SU-DHL-6 (cell line): Measurements from ENCODE around the gene PLIN4.

ENCODE experiments used
- H2AFZ ChIP-seq: fragments of 200-600 bp; sonication (generic); 2 replicates; pipeline ENCODE4 v1.6.1; 2014; ENCODE audit warnings: low read depth, mild to moderate bottlenecking, moderate library complexity, mixed read lengths, antibody characterized with exemption, low read length; ENCODE audit not compliant: severe bottlenecking
- H3F3A ChIP-seq: fragments of 200-600 bp; shearing (Covaris generic); 2 replicates; pipeline ENCODE4 v1.6.0; 2016; ENCODE audit warnings: antibody characterized with exemption, mild to moderate bottlenecking; ENCODE audit not compliant: insufficient read depth
- H3K27ac ChIP-seq: fragments of 200-600 bp; sonication (generic); 2 replicates; pipeline ENCODE4 v1.5.1; 2016; ENCODE audit warnings: low read depth, mild to moderate bottlenecking, low read length, moderate library complexity, mixed read lengths
- H3K27me3 ChIP-seq: fragments of 200-600 bp; sonication (generic), shearing (Covaris generic); 2 replicates; pipeline ENCODE4 v1.6.0; 2014; ENCODE audit warnings: mild to moderate bottlenecking, low read length
- H3K36me3 ChIP-seq: fragments of 200-600 bp; sonication (generic); 2 replicates; pipeline ENCODE4 v1.6.1; 2014; ENCODE audit warnings: mild to moderate bottlenecking, low read length, mixed read lengths
- H3K4me2 ChIP-seq: fragments of 300-600, 200-600 bp; shearing (Covaris generic), sonication (generic); 2 replicates; pipeline ENCODE4 v1.6.0; 2014; ENCODE audit warnings: low read length, low read depth, mild to moderate bottlenecking; ENCODE audit not compliant: poor library complexity, severe bottlenecking
- H3K4me3 ChIP-seq: fragments of 200-600 bp; sonication (generic); 2 replicates; pipeline ENCODE4 v1.5.1; 2014; ENCODE audit warnings: antibody characterized with exemption, low read length, mild to moderate bottlenecking, mixed read lengths; ENCODE audit not compliant: insufficient read depth, poor library complexity, severe bottlenecking
- H3K79me2 ChIP-seq: fragments of 200-600 bp; sonication (generic); 2 replicates; pipeline ENCODE4 v1.6.1; 2014; ENCODE audit warnings: mild to moderate bottlenecking, low read length, moderate library complexity; ENCODE audit not compliant: insufficient read depth
- H3K9ac ChIP-seq: fragments of 200-600 bp; sonication (generic); 2 replicates; pipeline ENCODE4 v1.7.0; 2014; ENCODE audit warnings: mild to moderate bottlenecking, low read length
- H3K9me2 ChIP-seq: fragments of 200-600 bp; sonication (generic); replicated peaks from 2 replicates; pipeline ENCODE4 v1.6.1; 2014; ENCODE audit warnings: low read length; ENCODE audit not compliant: insufficient read depth
- H3K9me3 ChIP-seq: fragments of 200-600 bp; sonication (generic); 2 replicates; pipeline ENCODE4 v1.6.1; 2014; ENCODE audit warnings: low read length, mixed read lengths; ENCODE audit not compliant: insufficient read depth
- H4K20me1 ChIP-seq: fragments of 200-600 bp; sonication (generic); 2 replicates; pipeline ENCODE4 v1.6.1; 2014; ENCODE audit warnings: low read depth, mild to moderate bottlenecking, antibody characterized with exemption, low read length, moderate library complexity, mixed read lengths
- CTCF ChIP-seq: fragments of 200-600 bp; sonication (generic); IDR thresholded peaks from one replicate; pipeline ENCODE4 v1.5.1; 2017; ENCODE audit warnings: antibody characterized with exemption, mild to moderate bottlenecking, low read length, moderate library complexity; ENCODE audit not compliant: insufficient read depth, poor library complexity, severe bottlenecking
- EZH2phosphoT487 ChIP-seq: fragments of 200-600 bp; sonication (generic), shearing (Covaris generic); conservative IDR thresholded peaks from 2 replicates; pipeline ENCODE4 v1.6.1; 2018; ENCODE audit warnings: mild to moderate bottlenecking, antibody characterized with exemption, low read length, moderate library complexity, mixed read lengths

The PLIN4 gene

DNA sequence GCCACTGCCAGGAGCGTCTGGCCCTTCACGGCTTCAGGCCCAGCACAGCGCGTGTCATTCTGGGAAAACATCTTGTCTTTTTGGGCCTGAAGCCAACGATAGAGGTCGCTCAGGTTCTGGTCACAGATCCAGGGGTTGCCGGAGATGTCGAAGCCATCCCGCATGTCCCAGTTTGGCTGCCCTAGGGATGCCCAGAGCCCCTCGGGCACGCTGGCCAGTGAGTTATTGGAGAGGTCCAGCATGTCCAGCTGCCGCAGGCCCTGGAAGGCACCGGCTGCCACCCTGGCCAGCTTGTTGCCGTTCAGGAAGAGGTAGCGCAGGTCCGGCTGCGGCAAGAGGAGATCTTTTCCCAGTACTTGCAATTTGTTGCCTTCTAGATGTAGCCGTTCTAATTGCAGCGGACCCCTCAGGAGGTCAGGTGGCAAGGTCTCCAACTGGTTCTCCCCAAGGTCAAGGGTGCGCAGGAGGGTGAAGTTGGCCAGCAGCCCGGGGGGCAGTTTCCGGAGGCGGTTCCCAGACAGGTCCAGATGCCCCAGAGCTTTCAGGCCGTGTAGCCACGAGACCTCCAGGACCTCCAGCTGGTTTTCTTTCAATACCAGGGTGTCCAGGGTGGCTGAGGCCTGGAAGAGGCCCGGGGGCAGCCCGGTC, 19.8 kb upstream of the PLIN4 start:
- H3K27me3 ChIP-seq = no peaks in the 10 kb centered on the region
- no peak overlapping the region for H3K27ac ChIP-seq
- no peaks in the 10 kb centered on the region for H3K9me3 ChIP-seq
- H3K36me3 ChIP-seq = no peaks in the 10 kb centered on the region
- no peaks in the 10 kb centered on the region for H3F3A ChIP-seq
- H3K4me3 ChIP-seq = no peak overlapping the region
- TF ChIP-seq CTCF (no peak), EZH2phosphoT487 (no peak)
- H3K9ac ChIP-seq = no peak overlapping the region
- H2AFZ ChIP-seq = no peak overlapping the region
- H3K79me2 ChIP-seq = no peaks in the 10 kb centered on the region
- no peak overlapping the region for H3K4me2 ChIP-seq
- H3K9me2 ChIP-seq = no peaks in the 10 kb centered on the region
- H4K20me1 ChIP-seq = no peaks in the 10 kb centered on the region

GRCh38 chr19:4536798-4537197, 18.5 kb upstream of the PLIN4 start:
- Histone ChIP-seq H2AFZ (no peak overlapping the region), H3K4me3 (no peak overlapping the region), H4K20me1 (no peaks in the 10 kb centered on the region), H3K4me2 (no peak overlapping the region), H3K9ac (no peak overlapping the region), H3K27me3 (no peaks in the 10 kb centered on the region), H3K9me2 (no peaks in the 10 kb centered on the region), H3K79me2 (no peaks in the 10 kb centered on the region), H3K9me3 (no peaks in the 10 kb centered on the region), H3F3A (no peaks in the 10 kb centered on the region), H3K36me3 (no peaks in the 10 kb centered on the region), H3K27ac (no peak overlapping the region)
- TF ChIP-seq EZH2phosphoT487 (no peak), CTCF (no peak)

- no peak for TF ChIP-seq CTCF
- no peak for TF ChIP-seq EZH2phosphoT487
- Histone ChIP-seq H3K9me2 (no peaks in the 10 kb centered on the region), H3K9me3 (no peaks in the 10 kb centered on the region), H4K20me1 (no peaks in the 10 kb centered on the region), H3K4me2 (no peak within 1 kb of the TSS), H3K36me3 (no peaks in the 10 kb centered on the region), H3K27ac (no peak within 1 kb of the TSS), H3F3A (no peaks in the 10 kb centered on the region), H2AFZ (no peak within 1 kb of the TSS), H3K79me2 (no peaks in the 10 kb centered on the region), H3K4me3 (no peak within 1 kb of the TSS), H3K9ac (no peak within 1 kb of the TSS), H3K27me3 (no peaks in the 10 kb centered on the region)
These were observed 16.8 kb upstream of the PLIN4 start, which contains the start of gene PLIN5 for GRCh38 chr19:4534836-4535658. Gene PLIN5, minus strand, starts transcription at chr19:4535224. Its CDS starts 1,150 bp downstream, at chr19:4534074.
